IPS DF 4.7 (cell line): ENCODE measurements around the gene ANXA4.
"Not testable (repeated sequence)": the region's sequence is repeated elsewhere in the genome, so short reads cannot be mapped to it uniquely, and the experiment has no call there.

Experiments
- DNase-seq: peaks from one replicate; pipeline ENCODE4 v3.0.0-alpha.2; 2013; ENCODE audit warnings: low spot score; ENCODE audit errors: extremely low read depth

The ANXA4 gene

GRCh38 chr2:69776886-69777785 is 35.2 kb downstream of the ANXA4 start:
- no peak for DNase-seq

- no peak for DNase-seq
Observed at GRCh38 chr2:69777786-69778105, 35.8 kb downstream of the ANXA4 start.

GRCh38 chr2:69779258-69780001 is 37.5 kb downstream of the ANXA4 start:
- DNase-seq: no peak

DNA sequence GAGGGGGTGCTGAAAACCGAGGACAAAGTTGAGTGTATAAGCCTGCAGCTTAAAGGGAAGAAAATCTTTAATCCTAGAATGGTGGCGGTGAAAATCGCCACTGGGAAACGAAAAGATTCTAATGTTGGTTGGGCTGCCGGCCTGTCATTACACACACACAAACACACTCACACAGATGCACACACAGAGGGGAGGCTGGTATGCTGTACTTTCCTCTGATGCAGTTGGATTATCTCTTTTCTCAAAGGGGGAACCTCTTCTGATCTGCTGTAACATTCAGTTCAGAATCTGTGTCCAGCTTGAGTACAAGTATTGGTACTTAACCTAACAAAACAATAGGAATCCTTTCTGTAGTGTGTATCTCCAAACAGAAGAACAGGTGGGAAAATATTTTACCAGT is 39.0 kb downstream of the ANXA4 start:
- no peak for DNase-seq

GRCh38 chr2:69781321-69782248 is 39.7 kb downstream of the ANXA4 start:
- no peak for DNase-seq

- no peak for DNase-seq
Observed at GRCh38 chr2:69784228-69784627, 42.3 kb downstream of the ANXA4 start.

DNA sequence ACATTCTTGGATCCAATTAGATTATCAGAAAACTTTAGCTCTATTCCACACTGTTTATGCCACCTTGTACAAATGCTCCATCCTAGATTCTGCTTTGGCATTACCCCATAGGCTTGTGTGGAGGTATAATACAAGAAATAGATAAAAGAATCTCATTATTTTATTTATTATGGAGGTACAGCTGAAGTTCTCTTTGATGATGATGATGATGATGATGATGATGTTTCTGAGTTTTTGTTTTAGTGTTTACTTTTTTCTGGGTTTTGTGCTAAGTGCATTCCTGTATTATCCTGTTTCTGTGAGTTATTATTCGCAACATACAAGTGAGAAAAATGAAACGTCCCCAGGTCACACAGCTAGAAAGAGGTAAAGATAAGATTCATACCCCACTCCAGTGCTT is 43.4 kb downstream of the ANXA4 start:
- DNase-seq: no peak

DNA sequence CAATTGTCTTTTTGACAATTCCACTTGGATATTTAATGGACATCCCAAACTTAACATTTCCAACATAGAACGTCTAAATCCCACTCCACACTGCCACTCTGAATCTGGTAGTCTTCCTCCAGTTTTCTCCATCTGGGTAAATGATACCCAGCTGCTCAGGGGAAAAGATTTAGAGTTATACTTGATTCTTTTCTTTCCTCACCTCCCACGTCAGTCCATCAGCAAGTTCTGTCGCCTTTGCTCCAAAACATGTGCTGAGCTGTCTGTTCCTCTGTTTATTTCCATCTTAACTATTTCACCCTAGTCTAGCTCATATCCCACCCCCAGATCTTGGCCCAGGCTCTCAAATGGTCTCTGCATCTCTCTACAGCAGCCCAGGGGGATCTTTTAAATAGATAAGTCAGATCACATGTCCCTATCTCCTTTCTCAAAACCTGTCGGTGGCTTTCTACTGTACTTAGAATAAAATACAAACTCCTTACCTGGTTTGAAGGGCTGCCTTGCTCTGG is 44.2 kb downstream of the ANXA4 start:
- no peak for DNase-seq

DNA sequence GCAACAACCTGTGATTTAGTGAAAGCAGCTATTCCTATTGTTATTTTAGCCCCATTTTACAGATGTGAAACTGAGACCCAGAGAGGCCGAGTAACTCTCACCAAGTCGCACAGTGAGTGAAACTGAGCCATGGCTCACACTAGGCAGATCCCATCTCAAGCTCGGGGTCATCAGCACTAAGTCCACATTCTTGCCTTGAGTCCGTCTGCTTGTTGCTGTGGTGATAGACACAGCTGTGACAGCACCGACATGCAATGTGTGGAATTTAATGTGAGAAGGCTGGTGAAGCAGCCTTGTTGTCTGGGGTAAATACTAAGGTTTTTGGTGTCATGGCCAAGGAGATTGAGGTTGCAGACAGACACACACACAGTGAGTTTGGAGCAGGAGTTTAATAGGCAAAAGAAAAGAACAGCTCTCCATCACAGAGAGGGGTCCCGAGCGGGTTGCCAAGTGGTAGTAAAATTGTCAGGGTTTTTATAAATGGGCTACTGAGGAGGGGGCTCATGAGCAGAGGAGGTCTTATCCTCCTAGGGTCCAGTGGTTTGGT is 47.3 kb downstream of the ANXA4 start:
- no peak for DNase-seq

DNA sequence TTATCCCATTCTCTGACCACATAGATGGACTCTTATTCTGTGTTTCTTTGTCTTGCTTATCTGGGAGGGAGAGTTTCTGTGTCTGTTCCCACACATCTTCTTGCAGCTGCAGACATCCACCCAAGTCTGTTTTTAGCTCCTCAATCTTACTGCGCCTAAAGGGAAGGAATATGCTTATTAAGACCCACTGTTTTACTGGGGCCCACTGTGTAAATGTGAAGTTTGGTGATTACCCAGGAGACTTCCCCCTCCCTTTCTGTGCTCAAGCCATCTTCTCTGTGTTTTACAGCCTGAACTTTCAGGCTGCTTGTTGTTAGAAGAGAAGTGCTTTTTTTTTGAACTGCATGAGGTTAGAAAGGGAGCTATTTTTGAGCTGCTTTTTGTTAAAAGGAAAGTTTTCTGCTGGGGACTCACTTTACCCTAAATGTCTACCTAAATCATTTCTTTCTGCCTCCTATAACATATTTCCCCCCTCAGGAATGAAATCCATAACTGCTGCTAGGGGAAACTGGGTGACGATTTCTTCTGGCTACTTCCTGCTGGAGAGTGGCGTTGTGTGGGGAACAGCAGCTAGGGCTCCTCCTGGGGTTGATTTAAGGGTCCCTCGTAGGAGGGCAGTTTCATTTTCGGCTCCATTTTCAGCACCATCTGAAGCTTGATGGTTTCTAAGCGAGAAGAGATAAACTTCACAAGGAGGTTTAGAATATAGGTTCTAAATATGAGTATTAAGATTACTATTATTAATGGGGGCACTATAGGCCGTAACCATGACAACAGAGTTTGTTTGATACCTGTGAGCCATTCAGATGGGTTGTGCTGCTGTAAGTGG is 48.1 kb downstream of the ANXA4 start:
- DNase-seq: no peak

GRCh38 chr2:69790601-69790959 is 48.6 kb downstream of the ANXA4 start:
- DNase-seq: no peak

DNA sequence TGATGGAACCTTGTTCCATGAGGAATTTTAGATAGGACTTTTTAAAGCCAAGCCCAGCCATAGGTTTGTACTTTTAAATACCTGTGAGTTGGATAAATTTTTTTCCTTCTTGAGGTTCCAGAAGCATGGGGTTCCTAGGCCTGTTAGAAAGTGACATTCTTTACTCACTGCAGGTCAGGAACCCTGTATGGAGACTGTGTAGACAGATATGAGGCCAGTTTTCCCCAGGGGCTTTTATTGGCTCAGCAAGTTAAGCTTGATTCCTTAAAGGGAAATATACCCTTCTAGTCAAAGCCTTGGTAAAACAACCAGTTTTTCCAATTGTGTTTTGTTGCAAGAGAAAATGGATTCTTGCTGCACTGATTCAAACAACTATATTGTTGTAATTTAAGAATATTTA is 49.1 kb downstream of the ANXA4 start:
- no peak for DNase-seq

DNA sequence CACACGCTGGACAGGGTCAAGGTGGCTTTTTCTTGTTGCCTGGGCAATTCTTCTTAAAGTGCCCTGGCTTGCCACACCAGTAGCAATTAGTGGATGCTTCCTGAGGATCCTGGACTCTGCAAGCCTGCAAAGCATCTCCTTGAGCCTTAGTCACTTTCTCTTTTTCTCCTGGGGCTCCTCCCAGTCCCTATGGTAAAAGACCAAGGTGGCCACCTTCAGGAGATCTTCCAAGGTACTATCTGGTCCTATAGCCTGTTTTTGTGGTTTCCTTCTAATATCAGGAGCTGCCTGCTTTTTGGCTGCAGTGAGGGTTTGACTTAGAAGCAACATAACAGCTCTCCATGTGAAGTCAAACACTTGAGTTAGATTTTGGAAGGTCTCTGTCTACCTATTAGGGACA is 54.2 kb downstream of the ANXA4 start:
- no peak for DNase-seq

DNA sequence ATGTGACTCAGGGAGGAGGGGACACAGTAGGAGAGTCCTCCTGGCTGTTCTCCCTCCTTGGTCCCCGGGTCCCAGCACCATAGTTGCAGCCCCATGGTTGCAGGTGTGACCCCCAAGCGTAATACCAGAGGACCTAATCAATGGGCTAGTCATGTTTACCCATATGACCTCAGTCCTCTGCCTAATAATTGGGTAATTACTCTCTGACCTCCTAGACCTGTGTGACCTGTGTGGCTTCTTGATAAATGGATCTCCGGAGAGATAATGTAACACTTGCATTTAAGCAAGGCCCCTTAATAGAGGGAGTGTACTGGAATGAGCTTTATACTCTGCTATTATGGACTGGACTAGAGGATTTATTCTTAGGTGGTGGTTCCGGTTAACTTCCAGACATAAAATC is 55.3 kb downstream of the ANXA4 start:
- DNase-seq: no peak

- no peak for DNase-seq
Observed at GRCh38 chr2:69797836-69798289, 55.9 kb downstream of the ANXA4 start.

- no peak for DNase-seq
Observed at GRCh38 chr2:69798290-69798908, 56.5 kb downstream of the ANXA4 start.

DNA sequence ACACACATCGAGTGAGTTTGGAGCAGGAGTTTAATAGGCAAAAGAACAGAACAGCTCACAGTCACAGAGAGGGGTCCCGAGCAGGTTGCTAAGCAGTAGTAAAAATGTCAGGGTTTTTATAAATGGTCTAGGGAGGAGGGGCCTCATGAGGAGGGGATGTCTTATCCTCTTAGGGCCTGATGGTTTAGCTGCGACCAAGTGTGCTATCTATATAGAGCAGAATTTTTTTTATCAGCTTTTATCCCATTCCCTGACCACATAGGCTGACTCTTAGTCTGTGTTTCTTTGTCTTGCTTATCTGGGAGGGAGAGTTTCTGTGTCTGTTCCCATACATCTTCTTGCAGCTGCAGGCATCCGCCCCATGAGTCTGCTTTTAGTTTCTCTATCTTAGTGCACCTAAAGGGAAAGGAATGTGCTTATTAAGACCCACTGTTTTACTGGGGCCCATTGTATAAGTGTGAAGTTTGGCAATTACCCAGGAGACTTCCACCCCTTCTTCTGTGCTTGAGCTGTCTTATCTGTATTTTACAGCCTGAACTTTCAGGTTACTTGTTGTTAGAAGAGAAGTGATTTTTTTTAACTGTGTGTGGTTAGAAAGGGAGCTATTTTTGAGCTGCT is 57.1 kb downstream of the ANXA4 start:
- DNase-seq: no peak

GRCh38 chr2:69801745-69802290 is 59.9 kb downstream of the ANXA4 start:
- DNase-seq: no peak

- not testable (repeated sequence) for DNase-seq
Observed at GRCh38 chr2:69802781-69803367, 60.9 kb downstream of the ANXA4 start.
